ENCODE data around the gene DNAH2.

The DNAH2 gene

GRCh38 chr17:7705269-7706255 is 12.0 kb upstream of the DNAH2 start:
- Histone ChIP-seq H3K4me3 (ENCODE audit: low read length) (no peak overlapping the region), H3K4me1 (ENCODE audit: control insufficient read depth, insufficient read depth, low read length) (peaks cover 4% of the 10 kb centered on the region), H3K36me3 (ENCODE audit: control insufficient read depth, insufficient read depth, low read length) (peaks cover 3% of the 10 kb centered on the region), H3K27ac (ENCODE audit: low read depth, low read length) (no peak overlapping the region), H3K9ac (ENCODE audit: low read length) (no peak overlapping the region), H3K27me3 (ENCODE audit: control insufficient read depth, insufficient read depth, low read length) (peaks cover 32% of the 10 kb centered on the region)

GRCh38 chr17:7706631-7707354 is 10.8 kb upstream of the DNAH2 start:
- H3K27me3 ChIP-seq (ENCODE audit: control insufficient read depth, insufficient read depth, low read length), result peaks cover 33% of the 10 kb centered on the region
- no peak overlapping the region for H3K4me3 ChIP-seq (ENCODE audit: low read length)
- no peaks in the 10 kb centered on the region for H3K36me3 ChIP-seq (ENCODE audit: control insufficient read depth, insufficient read depth, low read length)

GRCh38 chr17:7707446-7707845 is 10.1 kb upstream of the DNAH2 start:
- Histone ChIP-seq H3K4me1 (ENCODE audit: control insufficient read depth, insufficient read depth, low read length) (peaks cover 4% of the 10 kb centered on the region), H3K4me3 (ENCODE audit: low read length) (no peak overlapping the region), H3K27me3 (ENCODE audit: control insufficient read depth, insufficient read depth, low read length) (peaks cover 38% of the 10 kb centered on the region), H3K9ac (ENCODE audit: low read length) (no peak overlapping the region), H3K36me3 (ENCODE audit: control insufficient read depth, insufficient read depth, low read length) (no peaks in the 10 kb centered on the region), H3K27ac (ENCODE audit: low read depth, low read length) (no peak overlapping the region)

More at GRCh38 chr17:7706631-7707354, 10.8 kb upstream of the DNAH2 start:
- H3K4me1 ChIP-seq (ENCODE audit: control insufficient read depth, insufficient read depth, low read length), result peaks cover 4% of the 10 kb centered on the region
- H3K9ac ChIP-seq (ENCODE audit: low read length), result no peak overlapping the region
- H3K27ac ChIP-seq (ENCODE audit: low read depth, low read length), result no peak overlapping the region

- peaks cover 4% of the 10 kb centered on the region for H3K4me1 ChIP-seq (ENCODE audit: control insufficient read depth, insufficient read depth, low read length)
- no peak overlapping the region for H3K4me3 ChIP-seq (ENCODE audit: low read length)
- no peak overlapping the region for H3K9ac ChIP-seq (ENCODE audit: low read length)
- peaks cover 34% of the 10 kb centered on the region for H3K27me3 ChIP-seq (ENCODE audit: control insufficient read depth, insufficient read depth, low read length)
- H3K27ac ChIP-seq (ENCODE audit: low read depth, low read length), result no peak overlapping the region
- no peaks in the 10 kb centered on the region for H3K36me3 ChIP-seq (ENCODE audit: control insufficient read depth, insufficient read depth, low read length)
These were observed 9.4 kb upstream of the DNAH2 start for GRCh38 chr17:7707858-7708750.

- H3K27ac ChIP-seq (ENCODE audit: low read depth, low read length), result no peak overlapping the region
- peaks cover 4% of the 10 kb centered on the region for H3K4me1 ChIP-seq (ENCODE audit: control insufficient read depth, insufficient read depth, low read length)
- H3K9ac ChIP-seq (ENCODE audit: low read length), result no peak overlapping the region
- H3K27me3 ChIP-seq (ENCODE audit: control insufficient read depth, insufficient read depth, low read length), result peaks cover 29% of the 10 kb centered on the region
- no peak overlapping the region for H3K4me3 ChIP-seq (ENCODE audit: low read length)
- no peaks in the 10 kb centered on the region for H3K36me3 ChIP-seq (ENCODE audit: control insufficient read depth, insufficient read depth, low read length)
These were observed 8.5 kb upstream of the DNAH2 start for GRCh38 chr17:7709031-7709430.

GRCh38 chr17:7710301-7710700 is 7.2 kb upstream of the DNAH2 start:
- Histone ChIP-seq H3K9ac (ENCODE audit: low read length) (no peak overlapping the region), H3K27me3 (ENCODE audit: control insufficient read depth, insufficient read depth, low read length) (peaks cover 25% of the 10 kb centered on the region), H3K36me3 (ENCODE audit: control insufficient read depth, insufficient read depth, low read length) (no peaks in the 10 kb centered on the region), H3K4me1 (ENCODE audit: control insufficient read depth, insufficient read depth, low read length) (no peaks in the 10 kb centered on the region), H3K27ac (ENCODE audit: low read depth, low read length) (no peak overlapping the region), H3K4me3 (ENCODE audit: low read length) (no peak overlapping the region)

- H3K36me3 ChIP-seq (ENCODE audit: control insufficient read depth, insufficient read depth, low read length), result no peaks in the 10 kb centered on the region
- H3K27me3 ChIP-seq (ENCODE audit: control insufficient read depth, insufficient read depth, low read length), result peaks cover 25% of the 10 kb centered on the region
- no peak overlapping the region for H3K27ac ChIP-seq (ENCODE audit: low read depth, low read length)
- H3K4me1 ChIP-seq (ENCODE audit: control insufficient read depth, insufficient read depth, low read length), result no peaks in the 10 kb centered on the region
- no peak overlapping the region for H3K4me3 ChIP-seq (ENCODE audit: low read length)
- no peak overlapping the region for H3K9ac ChIP-seq (ENCODE audit: low read length)
These were observed 6.3 kb upstream of the DNAH2 start for GRCh38 chr17:7711051-7711755.

- H3K4me1 ChIP-seq (ENCODE audit: control insufficient read depth, insufficient read depth, low read length), result peaks cover 2% of the 10 kb centered on the region
- H3K27ac ChIP-seq (ENCODE audit: low read depth, low read length), result no peak overlapping the region
- H3K4me3 ChIP-seq (ENCODE audit: low read length), result no peak overlapping the region
- no peaks in the 10 kb centered on the region for H3K36me3 ChIP-seq (ENCODE audit: control insufficient read depth, insufficient read depth, low read length)
- H3K27me3 ChIP-seq (ENCODE audit: control insufficient read depth, insufficient read depth, low read length), result peaks cover 17% of the 10 kb centered on the region
- no peak overlapping the region for H3K9ac ChIP-seq (ENCODE audit: low read length)
These were observed 5.3 kb upstream of the DNAH2 start for GRCh38 chr17:7712111-7712771.

GRCh38 chr17:7713782-7714181 is 3.8 kb upstream of the DNAH2 start:
- Histone ChIP-seq H3K27ac (ENCODE audit: low read depth, low read length) (no peak overlapping the region), H3K27me3 (ENCODE audit: control insufficient read depth, insufficient read depth, low read length) (peaks cover 17% of the 10 kb centered on the region), H3K4me1 (ENCODE audit: control insufficient read depth, insufficient read depth, low read length) (peaks cover 2% of the 10 kb centered on the region), H3K9ac (ENCODE audit: low read length) (no peak overlapping the region), H3K4me3 (ENCODE audit: low read length) (no peak overlapping the region), H3K36me3 (ENCODE audit: control insufficient read depth, insufficient read depth, low read length) (no peaks in the 10 kb centered on the region)

- Histone ChIP-seq H3K4me3 (ENCODE audit: low read length) (no peak overlapping the region), H3K4me1 (ENCODE audit: control insufficient read depth, insufficient read depth, low read length) (peaks cover 2% of the 10 kb centered on the region), H3K9ac (ENCODE audit: low read length) (no peak overlapping the region), H3K27me3 (ENCODE audit: control insufficient read depth, insufficient read depth, low read length) (peaks cover 20% of the 10 kb centered on the region), H3K36me3 (ENCODE audit: control insufficient read depth, insufficient read depth, low read length) (no peaks in the 10 kb centered on the region), H3K27ac (ENCODE audit: low read depth, low read length) (no peak overlapping the region)
These were observed 2.6 kb upstream of the DNAH2 start for GRCh38 chr17:7714721-7715594.

Data from rectal smooth muscle tissue (tissue), 1 donor.